Medulla oblongata (tissue), 1 donor: Measurements from ENCODE around the gene RPTOR.

Experiments used
- DNase-seq: peaks from one replicate; pipeline ENCODE4 v3.0.0-alpha.2; 2015; ENCODE audit errors: extremely low spot score

Gene RPTOR

GRCh38 chr17:80816241-80817103 lies 271.8 kb downstream of the RPTOR start:
- DNase-seq, result no peak

- DNase-seq, result no peak
Observed at GRCh38 chr17:80817321-80817845, 272.7 kb downstream of the RPTOR start.

- no peak for DNase-seq
Observed at GRCh38 chr17:80817861-80818260, 273.2 kb downstream of the RPTOR start.

- DNase-seq, result no peak
Observed at GRCh38 chr17:80818871-80819270, 274.2 kb downstream of the RPTOR start.

GRCh38 chr17:80819422-80820164 lies 275.0 kb downstream of the RPTOR start:
- DNase-seq, result no peak

GRCh38 chr17:80820331-80820730 lies 275.7 kb downstream of the RPTOR start:
- DNase-seq, result no peak

GRCh38 chr17:80821546-80821945 lies 276.9 kb downstream of the RPTOR start:
- no peak for DNase-seq

- DNase-seq, result no peak
Observed at GRCh38 chr17:80822021-80822699, 277.5 kb downstream of the RPTOR start.

GRCh38 chr17:80822700-80823410 lies 278.2 kb downstream of the RPTOR start:
- DNase-seq, result no peak

GRCh38 chr17:80824549-80825470 lies 280.2 kb downstream of the RPTOR start:
- DNase-seq, result no peak

GRCh38 chr17:80825471-80826345 lies 281.1 kb downstream of the RPTOR start:
- DNase-seq, result no peak

- no peak for DNase-seq
Observed at GRCh38 chr17:80826346-80826954, 281.8 kb downstream of the RPTOR start.

GRCh38 chr17:80826955-80827645 lies 282.5 kb downstream of the RPTOR start:
- DNase-seq, result peak; percentile 62

- no peak for DNase-seq
Observed at GRCh38 chr17:80827646-80828643, 283.3 kb downstream of the RPTOR start.

- no peak for DNase-seq
Observed at GRCh38 chr17:80829166-80829813, 284.7 kb downstream of the RPTOR start.

GRCh38 chr17:80830020-80830780 lies 285.6 kb downstream of the RPTOR start:
- DNase-seq, result no peak
